Airway epithelial cell (primary cell): Measurements from ENCODE around the gene SUPV3L1. TPM values are rescaled to one million over a fixed set of nuclear protein-coding genes. Genes with fewer than 3 reads are reported as not detected.

ENCODE experiments used
- total RNA-seq: library from RNA; depleted of rRNA; stranded (reverse); fragments of >200 nt; gene quantifications from 2 replicates; pipeline ENCODE4 v1.2.3, GENCODE V29; 2015

The SUPV3L1 gene
- total RNA-seq: 15.8 and 25.6 TPM in 2 replicates

DNA sequence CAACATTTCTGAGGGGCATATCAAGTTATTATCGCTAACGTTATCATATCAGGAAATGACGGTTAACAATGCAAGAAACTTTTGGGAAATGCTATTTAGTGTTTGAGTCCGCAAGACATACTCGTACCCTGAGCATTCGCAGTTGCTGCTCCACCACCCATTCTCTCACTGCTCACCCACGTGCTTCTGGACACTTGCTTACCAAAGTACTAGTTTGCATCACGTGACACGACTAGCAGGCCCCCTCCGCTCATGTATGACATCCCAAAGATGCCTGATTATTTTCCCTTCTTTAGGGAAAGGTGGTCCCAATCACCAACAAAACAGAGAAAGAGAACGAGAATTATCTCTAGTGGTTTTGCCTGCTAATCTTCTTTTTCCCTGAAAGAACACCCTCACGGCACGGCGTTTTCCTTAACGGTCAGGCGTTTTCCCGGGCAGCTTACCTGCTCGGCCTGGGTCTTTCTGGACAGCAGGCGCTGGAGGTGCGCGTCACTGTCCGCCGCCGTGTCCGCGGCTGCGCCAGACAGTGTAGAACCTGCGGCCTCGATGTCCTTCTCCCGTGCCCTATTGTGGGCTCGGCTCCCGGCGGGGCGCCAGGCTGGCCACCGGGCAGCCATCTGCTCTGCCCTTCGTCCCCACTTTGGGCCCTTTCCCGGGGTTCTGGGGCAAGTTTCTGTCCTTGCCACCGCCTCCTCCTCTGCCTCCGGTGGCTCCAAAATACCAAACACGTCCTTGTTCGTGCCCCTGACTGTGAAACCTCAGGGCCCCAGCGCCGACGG is at the start of gene SUPV3L1:
SUPV3L1 (plus strand) TSS at position 492 of the 782 bp plus-strand sequence; CDS start at position 550, 58 bp downstream.

DNA sequence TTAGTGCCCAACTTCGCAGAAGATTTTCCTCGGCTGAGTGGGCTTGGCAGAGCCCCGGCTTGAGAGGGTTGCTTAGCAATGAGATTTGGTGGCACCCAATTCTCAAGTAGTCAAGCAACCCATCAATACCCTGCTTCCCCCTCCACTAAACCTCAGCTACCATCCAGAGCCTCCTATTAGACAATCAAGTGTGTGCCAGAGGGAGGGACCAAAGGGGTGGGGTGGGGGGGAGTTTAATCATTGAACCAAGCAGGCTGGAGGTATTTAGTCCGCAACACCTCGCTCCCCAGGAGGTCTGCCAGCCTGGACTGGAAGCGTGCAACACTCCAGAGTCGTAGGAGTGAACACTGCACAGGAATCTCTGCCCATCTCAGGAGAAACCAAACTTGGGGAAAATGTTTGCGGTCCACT is 40.0 kb downstream of the SUPV3L1 start, which contains the start of gene HKDC1:
HKDC1 (plus strand) TSS at position 292 of the 411 bp plus-strand sequence; CDS start at position 396, 104 bp downstream.

Other genes starting within 250 kb of the SUPV3L1 start
- 73.2 and 88.6 TPM in 2 replicates for gene DDX21, start 224.1 kb upstream of the SUPV3L1 start, total RNA-seq
- gene KIFBP, start 191.4 kb upstream of the SUPV3L1 start, total RNA-seq: 29.4 and 33.9 TPM in 2 replicates
- gene SRGN, start 92.1 kb upstream of the SUPV3L1 start, total RNA-seq: 1.2 and 1.6 TPM in 2 replicates
- gene VPS26A, start 56.1 kb upstream of the SUPV3L1 start, total RNA-seq: 13.7 and 27.2 TPM in 2 replicates
- gene HKDC1, start 40.1 kb downstream of the SUPV3L1 start, total RNA-seq: 0.23 and 0.49 TPM in 2 replicates
- 243 and 244 TPM in 2 replicates for gene HK1, start 98.3 kb downstream of the SUPV3L1 start, total RNA-seq
- gene TACR2, start 236.7 kb downstream of the SUPV3L1 start, total RNA-seq: 0.28 TPM in 1 of 2 replicates, not detected in the other